Breast epithelium (tissue), 3 donors: Measurements from ENCODE around the gene IL12RB1.

Experiments
- CTCF ChIP-seq, 3 donors: fragments of 450-650 bp; IDR thresholded peaks; one replicate each; pipeline ENCODE4 v1.5.1; 2016 to 2017; ENCODE audit warnings: antibody characterized with exemption in 3 of 3, mild to moderate bottlenecking in 3 of 3, moderate library complexity in 3 of 3
- POLR2A ChIP-seq: fragments of 450-650 bp; IDR thresholded peaks from one replicate; pipeline ENCODE4 v1.6.1; 2016; ENCODE audit warnings: antibody characterized with exemption, mild to moderate bottlenecking, moderate library complexity
- POLR2AphosphoS5 ChIP-seq, 3 donors: sonication (generic); formaldehyde crosslinking; IDR thresholded peaks; one replicate each; pipeline ENCODE4 v1.6.1; 2017; ENCODE audit warnings: antibody characterized with exemption in 3 of 3

DNA sequence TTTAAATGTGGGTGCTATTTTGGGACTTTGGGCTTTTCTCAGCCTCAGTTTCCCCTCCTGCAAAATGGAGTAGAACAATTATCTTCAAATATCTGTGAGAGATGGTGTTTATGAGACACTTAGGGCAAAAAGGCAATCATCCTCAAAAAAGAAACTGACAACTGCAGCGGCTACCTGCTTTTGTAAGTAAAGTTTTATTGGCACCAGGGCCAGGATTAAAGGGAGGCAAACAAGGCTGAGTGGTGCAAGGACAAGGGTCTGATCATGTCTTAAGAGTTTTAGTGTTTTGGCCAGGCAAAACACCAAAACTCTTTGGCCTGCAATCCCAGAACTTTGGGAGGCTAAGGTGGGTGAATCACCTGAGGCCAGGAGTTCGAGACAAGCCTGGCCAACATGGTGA, 9.5 kb upstream of the IL12RB1 start:
- no peak for TF ChIP-seq CTCF (IDR thresholded peaks at IDR 0.05)
- TF ChIP-seq POLR2A, result no peak
- no peak for TF ChIP-seq POLR2AphosphoS5 (IDR thresholded peaks at IDR 0.05)
